Neural cell (in vitro differentiated cells): ENCODE measurements around the gene ITK. TPM values are rescaled to one million over a fixed set of nuclear protein-coding genes. Genes with fewer than 3 reads are reported as not detected.

Experiments used
- H2AFZ ChIP-seq: fragments of 200-600, 300-800 bp; sonication (generic), shearing (Covaris generic); 2 replicates; pipeline ENCODE4 v1.6.0; 2014; ENCODE audit warnings: low read depth, mild to moderate bottlenecking, antibody characterized with exemption, low read length, moderate library complexity
- H3F3A ChIP-seq: fragments of 200-600 bp; shearing (Covaris generic); 2 replicates; pipeline ENCODE4 v1.6.1; 2016; ENCODE audit warnings: mild to moderate bottlenecking, moderate library complexity, mixed read lengths, antibody characterized with exemption, low read length; ENCODE audit not compliant: insufficient read depth, poor library complexity, severe bottlenecking
- H3K27ac ChIP-seq: fragments of 200-600, 300-800 bp; sonication (generic), shearing (Covaris generic); 2 replicates; pipeline ENCODE4 v1.5.1; 2014; ENCODE audit warnings: mild to moderate bottlenecking, low read length, moderate library complexity
- H3K27me3 ChIP-seq: fragments of 300-800, 200-600 bp; sonication (generic), shearing (Covaris generic); 2 replicates; pipeline ENCODE4 v1.6.0; 2014; ENCODE audit warnings: mild to moderate bottlenecking, low read depth, low read length, moderate library complexity; ENCODE audit not compliant: insufficient read depth
- H3K36me3 ChIP-seq: fragments of 300-800, 200-600 bp; sonication (generic), shearing (Covaris generic); 2 replicates; pipeline ENCODE4 v1.5.1; 2014; ENCODE audit warnings: mild to moderate bottlenecking, antibody characterized with exemption, low read length, moderate library complexity; ENCODE audit not compliant: insufficient read depth
- H3K4me2 ChIP-seq: fragments of 300-800, 200-600 bp; sonication (generic), shearing (Covaris generic); 2 replicates; pipeline ENCODE4 v1.6.0; 2014; ENCODE audit warnings: mild to moderate bottlenecking, low read length
- H3K4me3 ChIP-seq: fragments of 300-800, 200-600 bp; sonication (generic), shearing (Covaris generic); 2 replicates; pipeline ENCODE4 v1.5.1; 2014; ENCODE audit warnings: mild to moderate bottlenecking, low read length, moderate library complexity
- H3K79me2 ChIP-seq: fragments of 200-600 bp; shearing (Covaris generic); replicated peaks from 2 replicates; pipeline ENCODE4 v1.6.0; 2014; ENCODE audit warnings: mild to moderate bottlenecking, low read length, moderate library complexity; ENCODE audit not compliant: insufficient read depth
- H3K9ac ChIP-seq: fragments of 300-800, 200-600 bp; sonication (generic), shearing (Covaris generic); 2 replicates; pipeline ENCODE4 v1.6.1; 2016; ENCODE audit warnings: mild to moderate bottlenecking, low read length, mixed read lengths
- H3K9me2 ChIP-seq: fragments of 200-600 bp; shearing (Covaris generic); 2 replicates; pipeline ENCODE4 v1.6.1; 2016; ENCODE audit warnings: mild to moderate bottlenecking, low read length, mixed read lengths; ENCODE audit not compliant: insufficient read depth
- H3K9me3 ChIP-seq: fragments of 200-600, 300-800 bp; sonication (generic), shearing (Covaris generic); 2 replicates; pipeline ENCODE4 v1.6.1; 2016; ENCODE audit warnings: mild to moderate bottlenecking, mixed run types, low read length, moderate library complexity, mixed read lengths
- H4K20me1 ChIP-seq: fragments of 200-600 bp; shearing (Covaris generic); 2 replicates; pipeline ENCODE4 v1.6.1; 2016; ENCODE audit warnings: mild to moderate bottlenecking, mixed run types; ENCODE audit not compliant: insufficient read depth
- CTCF ChIP-seq: fragments of 450-650 bp; IDR thresholded peaks from 2 replicates; pipeline ENCODE4 v1.5.1; 2014; ENCODE audit warnings: antibody characterized with exemption, mild to moderate bottlenecking, moderate library complexity; ENCODE audit not compliant: poor library complexity, severe bottlenecking
- EP300 ChIP-seq: fragments of 450-650 bp; conservative IDR thresholded peaks from 2 replicates; pipeline ENCODE4 v1.6.1; 2014; ENCODE audit warnings: antibody characterized with exemption, mild to moderate bottlenecking, moderate library complexity; ENCODE audit not compliant: poor library complexity, severe bottlenecking
- EZH2 ChIP-seq: fragments of 200-600, 300-800 bp; shearing (Covaris generic), sonication (generic); IDR thresholded peaks from 2 replicates; pipeline ENCODE4 v1.6.1; 2014; ENCODE audit warnings: antibody characterized with exemption, low read length, borderline replicate concordance, mild to moderate bottlenecking; ENCODE audit not compliant: insufficient read depth, poor library complexity, severe bottlenecking
- MXI1 ChIP-seq: fragments of 450-650 bp; conservative IDR thresholded peaks from 2 replicates; pipeline ENCODE4 v1.6.1; 2014; ENCODE audit warnings: antibody characterized with exemption, mild to moderate bottlenecking; ENCODE audit not compliant: poor library complexity, severe bottlenecking
- POLR2AphosphoS5 ChIP-seq: IDR thresholded peaks from 2 replicates; pipeline ENCODE4 v1.6.1; 2012
- RAD21 ChIP-seq: fragments of 450-650 bp; conservative IDR thresholded peaks from 2 replicates; pipeline ENCODE4 v1.6.1; 2014; ENCODE audit warnings: antibody characterized with exemption, mild to moderate bottlenecking, moderate library complexity
- SMC3 ChIP-seq: fragments of 450-650 bp; conservative IDR thresholded peaks from 2 replicates; pipeline ENCODE4 v1.6.1; 2014; ENCODE audit warnings: antibody characterized with exemption, mild to moderate bottlenecking, moderate library complexity; ENCODE audit not compliant: poor library complexity
- TAF1 ChIP-seq: IDR thresholded peaks from 2 replicates; pipeline ENCODE4 v1.6.1; 2012; ENCODE audit warnings: low read depth
- polyA plus RNA-seq: library from polyadenylated mRNA; depleted of rRNA; stranded (reverse); fragments of >200 nt; gene quantifications from 2 replicates; pipeline ENCODE4 v1.2.3, GENCODE V29; 2014
- TF ChIP-seq, protein P1 (sequence below): IDR thresholded peaks from 2 replicates; pipeline ENCODE4 v1.6.1; 2012; ENCODE audit warnings: borderline replicate concordance

Gene ITK
- polyA plus RNA-seq, 1 donor from 2014 or later = not detected

GRCh38 chr5:157165261-157165660 is 15.4 kb upstream of the ITK start:
- Histone ChIP-seq H3K9me2 (no peaks in the 10 kb centered on the region), H2AFZ (no peak overlapping the region), H3K27ac (no peak overlapping the region), H4K20me1 (no peaks in the 10 kb centered on the region), H3K79me2 (no peaks in the 10 kb centered on the region), H3K9ac (no peak overlapping the region), H3K4me2 (no peak overlapping the region), H3K9me3 (no peaks in the 10 kb centered on the region), H3K27me3 (no peaks in the 10 kb centered on the region), H3K36me3 (no peaks in the 10 kb centered on the region), H3F3A (no peaks in the 10 kb centered on the region), H3K4me3 (no peak overlapping the region)
- TF ChIP-seq CTCF = no peak
- no peak for TF ChIP-seq TAF1
- no peak for TF ChIP-seq RAD21
- TF ChIP-seq, protein P1, sequence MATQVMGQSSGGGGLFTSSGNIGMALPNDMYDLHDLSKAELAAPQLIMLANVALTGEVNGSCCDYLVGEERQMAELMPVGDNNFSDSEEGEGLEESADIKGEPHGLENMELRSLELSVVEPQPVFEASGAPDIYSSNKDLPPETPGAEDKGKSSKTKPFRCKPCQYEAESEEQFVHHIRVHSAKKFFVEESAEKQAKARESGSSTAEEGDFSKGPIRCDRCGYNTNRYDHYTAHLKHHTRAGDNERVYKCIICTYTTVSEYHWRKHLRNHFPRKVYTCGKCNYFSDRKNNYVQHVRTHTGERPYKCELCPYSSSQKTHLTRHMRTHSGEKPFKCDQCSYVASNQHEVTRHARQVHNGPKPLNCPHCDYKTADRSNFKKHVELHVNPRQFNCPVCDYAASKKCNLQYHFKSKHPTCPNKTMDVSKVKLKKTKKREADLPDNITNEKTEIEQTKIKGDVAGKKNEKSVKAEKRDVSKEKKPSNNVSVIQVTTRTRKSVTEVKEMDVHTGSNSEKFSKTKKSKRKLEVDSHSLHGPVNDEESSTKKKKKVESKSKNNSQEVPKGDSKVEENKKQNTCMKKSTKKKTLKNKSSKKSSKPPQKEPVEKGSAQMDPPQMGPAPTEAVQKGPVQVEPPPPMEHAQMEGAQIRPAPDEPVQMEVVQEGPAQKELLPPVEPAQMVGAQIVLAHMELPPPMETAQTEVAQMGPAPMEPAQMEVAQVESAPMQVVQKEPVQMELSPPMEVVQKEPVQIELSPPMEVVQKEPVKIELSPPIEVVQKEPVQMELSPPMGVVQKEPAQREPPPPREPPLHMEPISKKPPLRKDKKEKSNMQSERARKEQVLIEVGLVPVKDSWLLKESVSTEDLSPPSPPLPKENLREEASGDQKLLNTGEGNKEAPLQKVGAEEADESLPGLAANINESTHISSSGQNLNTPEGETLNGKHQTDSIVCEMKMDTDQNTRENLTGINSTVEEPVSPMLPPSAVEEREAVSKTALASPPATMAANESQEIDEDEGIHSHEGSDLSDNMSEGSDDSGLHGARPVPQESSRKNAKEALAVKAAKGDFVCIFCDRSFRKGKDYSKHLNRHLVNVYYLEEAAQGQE = no peak
- TF ChIP-seq MXI1 = no peak
- TF ChIP-seq SMC3 = no peak
- no peak for TF ChIP-seq EP300
- TF ChIP-seq POLR2AphosphoS5 = no peak
- TF ChIP-seq EZH2 = no peak

GRCh38 chr5:157165668-157166067 is 15.0 kb upstream of the ITK start:
- no peaks in the 10 kb centered on the region for H4K20me1 ChIP-seq
- no peak overlapping the region for H3K27ac ChIP-seq
- no peak overlapping the region for H2AFZ ChIP-seq
- H3K79me2 ChIP-seq = no peaks in the 10 kb centered on the region
- no peaks in the 10 kb centered on the region for H3K27me3 ChIP-seq
- no peaks in the 10 kb centered on the region for H3F3A ChIP-seq
- H3K4me2 ChIP-seq = no peak overlapping the region
- no peak overlapping the region for H3K9ac ChIP-seq
- no peaks in the 10 kb centered on the region for H3K9me3 ChIP-seq
- H3K36me3 ChIP-seq = no peaks in the 10 kb centered on the region
- TF ChIP-seq MXI1 (no peak), TAF1 (no peak), EZH2 (no peak), CTCF (no peak), EP300 (no peak), RAD21 (no peak), SMC3 (no peak), POLR2AphosphoS5 (no peak)
- TF ChIP-seq, protein P1 = no peak
- H3K9me2 ChIP-seq = no peaks in the 10 kb centered on the region
- no peak overlapping the region for H3K4me3 ChIP-seq
